Fibroblast of the aortic adventitia (primary cell): Measurements from ENCODE around the gene GPSM3. TPM values are rescaled to one million over a fixed set of nuclear protein-coding genes. Genes with fewer than 3 reads are reported as not detected.
"Not testable (repeated sequence)": the region's sequence is repeated elsewhere in the genome, so short reads cannot be mapped to it uniquely, and the experiment has no call there.

Source experiments
- DNase-seq: peaks from one replicate; pipeline ENCODE4 v3.0.0-alpha.2; 2010; ENCODE audit warnings: low read depth
- H3K4me3 ChIP-seq: 2 replicates; pipeline ENCODE4 v1.5.1; 2011; ENCODE audit warnings: low read depth, mild to moderate bottlenecking, control low read depth, low read length, moderate library complexity
- total RNA-seq: library from RNA; depleted of rRNA; stranded (reverse); fragments of >200 nt; gene quantifications from 2 replicates; pipeline ENCODE4 v1.2.3, GENCODE V29; 2012; ENCODE audit warnings: low replicate concordance
- TF ChIP-seq, protein P1 (sequence below): IDR thresholded peaks from 2 replicates; pipeline ENCODE4 v1.5.1; 2011; ENCODE audit warnings: mild to moderate bottlenecking, low read length, control low read depth, inconsistent platforms; ENCODE audit not compliant: insufficient read depth

GPSM3 gene
- total RNA-seq, 1 donor, result 0.90 TPM

DNA sequence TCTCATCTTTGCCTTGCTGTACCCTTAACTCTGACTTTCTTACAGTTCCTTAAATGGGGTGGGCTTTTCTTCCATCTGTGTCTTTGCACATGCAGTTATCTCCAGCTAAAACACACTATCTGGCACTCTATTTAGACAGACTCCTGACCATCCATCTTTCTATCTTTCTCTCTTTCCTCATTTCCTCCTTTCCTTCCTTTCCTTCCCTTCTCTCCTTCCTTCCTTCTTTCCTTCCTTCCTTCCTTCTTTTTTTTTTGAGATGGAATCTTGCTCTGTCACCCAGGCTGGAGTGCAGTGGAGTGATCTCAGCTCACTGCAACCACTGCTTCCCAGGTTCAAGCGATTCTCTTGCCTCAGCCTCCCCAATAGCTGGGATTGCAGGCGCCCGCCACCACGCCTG is 23.2 kb upstream of the GPSM3 start:
- DNase-seq, result no peak
- H3K4me3 ChIP-seq, result no peak overlapping the region
- TF ChIP-seq, protein P1, sequence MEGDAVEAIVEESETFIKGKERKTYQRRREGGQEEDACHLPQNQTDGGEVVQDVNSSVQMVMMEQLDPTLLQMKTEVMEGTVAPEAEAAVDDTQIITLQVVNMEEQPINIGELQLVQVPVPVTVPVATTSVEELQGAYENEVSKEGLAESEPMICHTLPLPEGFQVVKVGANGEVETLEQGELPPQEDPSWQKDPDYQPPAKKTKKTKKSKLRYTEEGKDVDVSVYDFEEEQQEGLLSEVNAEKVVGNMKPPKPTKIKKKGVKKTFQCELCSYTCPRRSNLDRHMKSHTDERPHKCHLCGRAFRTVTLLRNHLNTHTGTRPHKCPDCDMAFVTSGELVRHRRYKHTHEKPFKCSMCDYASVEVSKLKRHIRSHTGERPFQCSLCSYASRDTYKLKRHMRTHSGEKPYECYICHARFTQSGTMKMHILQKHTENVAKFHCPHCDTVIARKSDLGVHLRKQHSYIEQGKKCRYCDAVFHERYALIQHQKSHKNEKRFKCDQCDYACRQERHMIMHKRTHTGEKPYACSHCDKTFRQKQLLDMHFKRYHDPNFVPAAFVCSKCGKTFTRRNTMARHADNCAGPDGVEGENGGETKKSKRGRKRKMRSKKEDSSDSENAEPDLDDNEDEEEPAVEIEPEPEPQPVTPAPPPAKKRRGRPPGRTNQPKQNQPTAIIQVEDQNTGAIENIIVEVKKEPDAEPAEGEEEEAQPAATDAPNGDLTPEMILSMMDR, result no peak

DNA sequence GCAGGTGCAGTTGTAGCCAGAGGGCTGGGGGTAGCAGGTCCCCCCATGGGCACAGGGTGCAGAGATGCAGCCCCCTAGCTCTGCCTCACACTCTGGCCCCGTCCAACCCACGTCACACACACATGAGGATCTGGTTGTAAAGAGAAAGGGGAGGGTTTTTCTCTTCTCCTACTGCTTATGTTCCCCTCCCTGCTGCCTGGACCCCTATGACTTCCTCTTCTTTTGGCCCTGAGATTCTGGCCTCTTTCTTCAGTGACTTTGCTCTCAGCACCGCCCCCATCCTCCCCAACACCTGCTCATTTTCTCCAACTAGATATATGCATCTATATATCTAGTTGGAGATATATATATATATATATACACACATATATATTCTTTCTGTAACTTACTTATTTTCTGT is 21.7 kb upstream of the GPSM3 start:
- TF ChIP-seq, protein P1, result no peak
- DNase-seq, result no peak
- no peak overlapping the region for H3K4me3 ChIP-seq

DNA sequence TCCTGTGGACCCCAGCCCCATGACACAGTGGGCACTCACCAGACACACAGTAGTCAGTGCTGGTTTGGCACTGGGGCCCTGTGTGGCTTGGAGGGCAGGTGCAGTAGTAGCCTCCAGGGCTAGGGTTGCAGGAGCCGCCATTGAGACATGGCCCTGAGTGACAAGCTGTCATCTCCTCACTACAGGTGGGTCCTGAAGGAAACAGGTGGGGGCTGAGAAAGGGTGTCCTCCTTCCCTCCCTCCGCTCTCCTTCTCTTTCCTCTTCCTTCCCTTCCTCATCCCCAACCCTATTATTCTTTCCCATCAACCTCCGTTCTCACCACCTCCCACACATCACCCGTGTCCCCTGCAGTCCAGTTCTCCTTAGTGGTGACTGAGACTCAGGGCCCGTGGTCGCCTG is 21.2 kb upstream of the GPSM3 start:
- DNase-seq, result no peak
- TF ChIP-seq, protein P1, result no peak
- H3K4me3 ChIP-seq, result no peak overlapping the region

DNA sequence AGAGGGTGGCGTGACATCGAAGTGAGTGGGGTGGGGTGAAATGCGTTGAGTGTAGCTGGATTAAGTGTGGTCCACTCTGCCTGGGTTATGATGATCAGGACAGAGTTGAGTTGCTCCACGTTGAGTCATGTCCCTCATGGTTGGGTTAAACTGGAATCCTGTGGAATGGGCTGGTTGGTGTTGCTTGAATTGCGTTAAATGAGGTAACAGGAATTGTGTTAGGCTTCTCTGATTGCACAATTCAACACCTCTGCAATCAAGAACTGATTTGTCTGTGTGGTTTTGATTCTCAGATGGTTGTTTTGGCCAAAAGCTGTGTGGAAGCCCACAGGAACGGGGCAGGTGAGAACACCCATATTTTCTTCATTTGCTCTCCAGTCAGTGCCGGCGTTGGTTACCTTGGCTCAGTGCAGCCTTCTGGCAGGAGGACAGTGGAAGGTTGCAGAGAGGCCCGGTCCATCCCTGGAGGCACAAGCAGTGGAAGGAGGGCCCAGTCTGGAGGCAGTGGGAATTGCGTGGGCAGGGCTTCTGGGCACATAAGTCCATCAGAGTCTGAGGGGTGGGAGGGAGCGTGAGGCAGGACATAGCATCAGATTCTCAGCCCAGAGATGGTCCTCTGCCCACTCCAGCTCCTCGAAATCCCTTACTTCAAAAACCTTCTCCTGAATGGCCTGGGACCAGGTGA is 19.8 kb upstream of the GPSM3 start:
- TF ChIP-seq, protein P1, result no peak
- no peak overlapping the region for H3K4me3 ChIP-seq
- no peak for DNase-seq

DNA sequence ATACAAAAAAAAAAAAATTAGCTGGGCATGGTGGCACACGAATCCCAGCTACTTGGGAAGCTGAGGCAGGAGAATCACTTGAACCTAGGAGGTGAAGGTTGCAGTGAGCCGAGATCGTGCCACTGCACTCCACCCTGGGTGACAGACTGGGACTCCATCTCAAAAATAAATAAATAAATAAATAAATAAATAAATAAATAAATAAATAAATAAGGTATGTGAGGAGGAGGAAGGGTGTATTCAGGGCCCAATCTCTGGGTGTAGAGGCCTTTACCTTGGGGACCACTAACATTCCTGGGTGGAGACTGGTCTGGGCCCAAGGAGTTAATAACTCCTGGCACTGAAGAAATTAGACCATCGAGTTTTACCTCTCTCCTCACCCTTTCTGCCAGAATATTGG is 19.0 kb upstream of the GPSM3 start:
- not testable (repeated sequence) for H3K4me3 ChIP-seq, DNase-seq

DNA sequence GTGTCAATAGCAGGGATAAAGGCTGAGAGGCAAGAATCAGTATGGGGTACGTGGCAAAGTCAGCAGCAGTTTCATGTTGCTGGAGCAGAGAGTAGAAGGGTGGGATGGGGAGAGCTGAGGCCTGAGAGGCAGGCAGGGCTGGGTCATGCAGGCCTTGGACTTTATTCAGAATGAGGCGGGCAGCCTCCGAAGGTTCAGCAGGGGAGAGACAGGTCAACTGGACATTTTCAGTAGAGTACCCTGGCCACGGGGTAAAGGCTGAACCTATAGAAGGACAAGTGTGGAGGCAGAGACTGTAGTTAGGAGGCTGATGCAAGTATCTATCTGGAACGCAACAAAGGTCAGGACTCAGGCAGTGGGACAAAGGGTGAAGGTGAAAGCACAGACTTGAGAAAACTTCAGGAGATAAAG is 17.8 kb upstream of the GPSM3 start:
- TF ChIP-seq, protein P1, result no peak
- H3K4me3 ChIP-seq, result no peak overlapping the region
- DNase-seq, result no peak

DNA sequence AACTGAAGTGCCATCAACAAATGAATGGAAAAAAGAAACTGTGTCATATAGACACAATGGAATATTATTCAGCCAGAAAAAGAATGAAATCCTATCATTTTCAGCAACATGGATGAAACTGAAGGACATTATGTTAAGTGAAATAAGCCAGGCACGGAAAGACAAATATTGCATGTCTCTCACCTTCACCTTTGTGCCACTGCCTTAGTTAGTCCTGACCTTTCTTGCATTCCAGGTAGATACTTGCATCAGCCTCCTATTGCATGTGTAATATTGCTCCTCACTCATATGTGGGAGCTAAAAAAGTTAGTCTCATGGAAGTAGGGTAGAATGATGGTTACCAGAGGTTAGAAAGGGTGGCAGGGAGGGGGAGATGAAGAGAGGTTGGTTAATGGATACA is 16.6 kb upstream of the GPSM3 start:
- TF ChIP-seq, protein P1, result no peak
- H3K4me3 ChIP-seq, result no peak overlapping the region
- DNase-seq, result no peak
